Inflammatory macrophage treated with lipopolysaccharide for 1 hour (primary cell): Measurements from ENCODE around the gene SPSB1.

Experiments
- DNase-seq, 2 donors: peaks; one replicate each; pipeline ENCODE4 v3.0.0-alpha.2; 2020 to 2022

Gene SPSB1

DNA sequence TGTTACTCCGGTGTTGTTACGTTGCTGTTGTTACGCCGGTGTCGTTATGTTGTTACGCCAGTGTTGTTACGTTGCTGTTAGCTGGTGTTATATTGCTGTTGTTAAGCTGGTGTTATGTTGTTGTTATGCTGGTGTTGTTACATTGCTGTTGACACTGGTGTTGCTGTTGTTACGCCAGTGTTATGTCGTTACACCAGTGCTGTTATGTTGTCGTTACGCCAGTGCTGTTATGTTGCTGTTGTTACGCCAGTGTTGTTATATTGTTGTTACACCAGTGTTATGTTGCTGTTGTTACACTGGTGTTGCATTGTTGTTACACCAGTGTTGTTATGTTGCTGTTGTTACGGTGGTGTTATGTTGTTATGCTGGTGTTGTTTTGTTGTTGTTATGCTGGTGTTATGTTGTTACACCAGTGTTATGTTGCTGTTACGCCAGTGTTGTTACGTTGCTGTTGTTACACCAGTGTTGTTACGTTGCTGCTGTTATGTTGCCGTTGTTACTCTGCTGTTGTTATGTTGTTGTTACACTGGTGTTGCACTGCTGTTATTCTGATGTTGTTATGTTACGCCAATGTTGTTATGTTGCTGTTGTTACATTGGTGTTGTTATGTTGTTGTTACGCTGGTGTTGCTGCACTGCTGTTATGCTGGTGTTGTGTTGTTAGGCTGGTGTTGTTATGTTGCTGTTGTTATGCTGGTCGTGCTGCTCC lies 32.5 kb upstream of the SPSB1 start:
- no peak for DNase-seq

DNA sequence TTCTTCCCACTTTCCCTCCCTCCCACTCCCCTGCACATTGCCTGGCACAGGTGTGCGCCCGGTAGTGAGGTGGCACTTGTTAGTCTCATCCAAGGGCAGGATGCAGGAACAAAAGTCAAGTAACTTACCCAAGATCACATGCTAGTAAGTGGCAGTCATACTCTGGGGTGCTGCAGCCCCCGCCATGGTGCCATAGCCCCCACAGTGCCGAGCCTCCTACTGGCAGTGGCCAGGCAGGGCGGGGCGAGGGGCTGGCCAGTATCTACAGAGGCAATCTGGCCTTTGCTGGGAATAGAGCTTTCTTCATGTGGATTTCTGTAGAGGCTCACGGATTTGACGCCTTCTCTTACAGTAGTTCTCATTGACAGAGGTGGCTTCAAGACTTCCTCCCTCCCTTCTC lies 31.2 kb upstream of the SPSB1 start:
- DNase-seq, result no peak

DNA sequence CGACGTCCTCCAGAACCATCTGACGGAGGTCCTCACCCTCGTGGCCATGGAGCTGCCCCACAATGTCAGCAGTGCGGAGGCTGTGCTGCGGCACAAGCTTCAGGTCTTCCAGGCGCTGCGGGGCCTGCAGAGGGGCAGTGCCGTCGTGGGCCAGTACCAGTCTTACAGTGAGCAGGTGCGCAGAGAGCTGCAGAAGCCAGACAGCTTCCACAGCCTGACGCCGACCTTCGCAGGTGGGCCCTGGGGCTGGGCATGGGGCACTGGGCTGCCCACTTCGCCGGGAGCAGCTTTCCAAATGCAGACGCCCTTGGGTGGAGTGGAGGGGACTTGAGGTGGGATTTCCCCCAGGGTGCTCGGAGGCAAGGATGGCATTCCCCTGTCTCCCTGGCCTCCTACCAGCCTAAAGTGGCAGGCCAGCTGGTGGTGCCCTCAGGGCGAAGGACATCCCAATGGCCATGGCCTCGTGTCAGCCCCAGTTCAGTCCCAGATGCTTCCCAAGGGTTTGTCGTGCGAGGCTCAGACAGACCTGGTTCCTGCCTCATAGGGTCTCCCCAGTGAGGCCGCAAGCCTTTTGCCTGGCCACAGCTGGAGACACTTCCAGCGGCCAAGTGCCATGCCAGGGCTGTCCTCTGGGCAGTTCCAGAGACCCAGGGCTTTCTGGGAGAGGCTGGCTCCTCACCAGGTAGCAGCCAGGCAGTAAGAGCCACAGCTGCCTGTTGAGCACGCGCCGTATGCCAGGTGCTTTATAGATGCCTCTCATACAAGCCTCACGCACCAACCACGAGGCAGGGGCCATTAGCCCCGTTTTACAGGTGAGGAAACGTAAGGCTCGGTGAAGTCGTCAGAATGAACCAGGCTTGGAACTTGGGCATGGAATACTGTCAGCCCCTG lies 30.4 kb upstream of the SPSB1 start:
- no peak for DNase-seq

DNA sequence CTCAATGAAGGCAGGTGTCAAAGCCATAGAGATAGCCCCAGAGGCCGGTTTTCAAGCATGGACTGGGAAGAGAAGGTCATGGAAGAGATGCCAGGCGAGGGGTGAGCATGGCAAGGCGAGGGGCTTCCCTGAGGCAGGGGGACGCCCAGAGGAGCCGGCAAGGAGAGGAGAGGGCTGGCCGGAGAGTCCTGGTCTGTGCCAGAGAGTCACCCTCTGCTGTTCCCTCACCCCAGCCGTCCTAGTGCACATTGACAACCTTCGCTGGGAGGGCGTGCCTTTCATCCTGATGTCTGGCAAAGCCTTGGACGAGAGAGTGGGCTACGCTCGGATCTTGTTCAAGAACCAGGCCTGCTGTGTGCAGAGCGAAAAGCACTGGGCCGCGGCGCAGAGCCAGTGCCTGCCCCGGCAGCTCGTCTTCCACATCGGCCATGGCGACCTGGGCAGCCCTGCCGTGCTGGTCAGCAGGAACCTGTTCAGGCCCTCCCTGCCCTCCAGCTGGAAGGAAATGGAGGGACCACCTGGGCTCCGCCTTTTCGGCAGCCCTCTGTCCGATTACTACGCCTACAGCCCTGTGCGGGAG lies 29.3 kb upstream of the SPSB1 start:
- DNase-seq, result no peak

DNA sequence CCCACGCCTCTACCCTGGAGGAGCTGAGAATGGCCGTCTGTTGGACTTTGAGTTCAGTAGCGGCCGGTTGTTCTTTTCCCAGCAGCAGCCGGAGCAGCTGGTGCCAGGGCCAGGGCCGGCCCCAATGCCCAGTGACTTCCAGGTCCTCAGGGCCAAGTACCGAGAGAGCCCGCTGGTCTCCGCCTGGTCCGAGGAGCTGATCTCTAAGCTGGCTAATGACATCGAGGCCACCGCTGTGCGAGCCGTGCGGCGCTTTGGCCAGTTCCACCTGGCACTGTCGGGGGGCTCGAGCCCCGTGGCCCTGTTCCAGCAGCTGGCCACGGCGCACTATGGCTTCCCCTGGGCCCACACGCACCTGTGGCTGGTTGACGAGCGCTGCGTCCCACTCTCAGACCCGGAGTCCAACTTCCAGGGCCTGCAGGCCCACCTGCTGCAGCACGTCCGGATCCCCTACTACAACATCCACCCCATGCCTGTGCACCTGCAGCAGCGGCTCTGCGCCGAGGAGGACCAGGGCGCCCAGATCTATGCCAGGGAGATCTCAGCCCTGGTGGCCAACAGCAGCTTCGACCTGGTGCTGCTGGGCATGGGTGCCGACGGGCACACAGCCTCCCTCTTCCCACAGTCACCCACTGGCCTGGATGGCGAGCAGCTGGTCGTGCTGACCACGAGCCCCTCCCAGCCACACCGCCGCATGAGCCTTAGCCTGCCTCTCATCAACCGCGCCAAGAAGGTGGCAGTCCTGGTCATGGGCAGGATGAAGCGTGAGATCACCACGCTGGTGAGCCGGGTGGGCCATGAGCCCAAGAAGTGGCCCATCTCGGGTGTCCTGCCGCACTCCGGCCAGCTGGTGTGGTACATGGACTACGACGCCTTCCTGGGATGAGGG lies 28.5 kb upstream of the SPSB1 start:
- DNase-seq, result no peak

DNA sequence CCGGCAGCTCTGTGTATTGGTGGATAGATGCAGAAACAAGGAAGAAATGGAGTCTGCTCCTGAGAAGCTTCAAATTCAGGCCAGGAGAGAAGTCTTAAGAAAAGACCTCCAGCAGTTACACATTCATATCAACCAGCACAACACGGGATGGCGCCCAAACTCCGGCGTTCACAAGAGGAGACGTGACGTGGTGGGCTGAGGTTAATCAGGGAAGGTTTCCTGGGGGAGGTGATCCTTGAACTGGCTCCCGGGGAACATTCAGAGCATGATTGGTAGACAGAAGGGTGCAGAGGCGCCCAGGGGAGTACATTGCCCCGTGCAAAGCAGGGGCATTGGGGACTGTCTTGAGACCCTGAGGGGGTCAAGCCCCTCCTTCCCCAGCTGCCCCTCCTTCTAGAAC lies 27.7 kb upstream of the SPSB1 start:
- no peak for DNase-seq

DNA sequence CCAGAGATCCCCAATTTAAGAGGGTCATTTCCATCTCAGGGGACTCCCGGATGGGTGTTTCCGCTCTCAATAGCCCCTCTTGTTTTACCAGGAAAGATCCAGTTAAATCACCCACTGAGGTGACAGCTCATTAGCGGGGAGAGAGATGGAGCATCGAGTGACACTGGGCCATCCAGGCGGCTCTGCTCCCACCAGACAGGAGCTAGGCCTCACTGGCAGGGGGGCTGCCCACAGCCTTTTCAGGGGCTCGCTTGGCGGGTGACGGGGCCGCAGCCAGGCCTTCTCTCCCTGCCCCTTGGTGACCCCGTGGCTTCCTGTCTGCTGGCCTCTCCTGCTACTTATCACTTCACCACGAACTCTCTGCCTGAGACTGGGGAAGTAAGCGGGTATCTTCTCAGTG lies 26.7 kb upstream of the SPSB1 start:
- no peak for DNase-seq

DNA sequence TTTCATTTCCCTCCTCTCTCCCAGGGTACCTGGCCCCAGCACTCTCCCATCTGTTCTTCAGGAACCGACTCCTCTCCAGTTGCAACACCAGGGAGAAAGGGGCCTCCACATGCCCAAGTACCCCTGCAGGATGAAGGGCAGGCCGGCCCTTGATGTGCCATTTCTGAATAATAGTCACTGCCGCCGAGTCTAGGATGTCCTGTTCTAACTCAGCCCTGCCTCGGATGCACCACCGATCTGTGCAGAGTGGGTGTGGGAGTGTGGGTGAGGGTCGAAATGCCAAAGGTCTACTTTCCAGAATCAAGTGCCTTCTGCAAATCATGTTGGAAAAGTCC lies 25.4 kb upstream of the SPSB1 start:
- no peak for DNase-seq

DNA sequence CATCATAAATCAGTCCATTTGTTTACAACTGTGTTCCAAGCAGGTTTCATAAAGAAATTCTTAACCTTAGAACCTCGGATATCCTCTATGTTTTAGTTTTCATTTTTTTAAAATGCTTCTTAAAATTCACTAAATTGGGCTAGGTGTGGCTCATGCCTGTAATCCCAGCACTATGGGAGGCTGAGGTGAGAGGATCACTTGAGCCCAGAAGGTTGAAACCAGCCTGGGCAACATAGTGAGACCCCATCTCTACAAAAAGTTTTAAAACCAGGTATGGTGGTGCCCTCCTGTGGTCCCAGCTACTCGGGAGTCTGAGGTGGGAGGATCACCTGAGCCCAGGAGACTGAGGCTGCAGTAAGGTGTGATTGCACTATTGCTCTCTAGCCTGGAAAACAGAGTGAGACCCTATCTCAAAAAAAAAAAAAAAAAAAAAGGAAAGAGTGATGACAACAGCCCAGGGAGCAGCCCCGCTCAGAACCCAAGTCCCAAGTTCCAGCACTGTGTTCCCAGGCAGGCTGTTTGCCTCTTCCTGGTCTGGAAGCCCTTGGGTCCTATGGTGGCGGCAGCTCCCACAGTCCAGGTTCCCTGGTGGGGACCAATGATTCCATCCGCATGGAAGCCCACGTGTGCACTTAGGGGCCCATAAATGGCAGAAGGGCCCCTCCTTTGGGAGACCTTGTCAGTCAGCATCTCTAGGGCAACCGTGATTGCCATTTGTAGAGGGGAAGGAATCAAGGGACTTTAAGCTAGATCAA lies 24.7 kb upstream of the SPSB1 start:
- DNase-seq, result no peak

DNA sequence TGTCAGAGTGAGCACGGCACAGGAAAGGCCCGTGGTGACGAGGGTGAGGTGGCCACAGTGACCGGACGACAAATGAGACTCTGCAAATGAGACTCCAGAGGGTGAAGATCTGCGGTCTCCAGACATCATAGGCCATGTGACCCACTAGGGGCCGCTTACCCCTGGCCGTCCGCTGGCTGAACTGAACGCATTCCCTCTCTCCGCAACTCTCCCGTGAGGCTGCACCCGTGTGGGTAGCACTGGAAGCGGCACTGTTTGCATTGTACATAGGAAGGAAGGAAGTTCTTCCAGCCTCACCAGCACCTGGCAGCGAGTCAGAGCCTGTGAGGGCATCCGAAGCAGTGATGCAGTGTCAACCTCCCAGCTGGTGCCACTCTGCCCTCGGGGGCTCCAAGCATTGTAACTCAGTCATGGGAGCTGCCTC lies 23.6 kb upstream of the SPSB1 start:
- no peak for DNase-seq

DNA sequence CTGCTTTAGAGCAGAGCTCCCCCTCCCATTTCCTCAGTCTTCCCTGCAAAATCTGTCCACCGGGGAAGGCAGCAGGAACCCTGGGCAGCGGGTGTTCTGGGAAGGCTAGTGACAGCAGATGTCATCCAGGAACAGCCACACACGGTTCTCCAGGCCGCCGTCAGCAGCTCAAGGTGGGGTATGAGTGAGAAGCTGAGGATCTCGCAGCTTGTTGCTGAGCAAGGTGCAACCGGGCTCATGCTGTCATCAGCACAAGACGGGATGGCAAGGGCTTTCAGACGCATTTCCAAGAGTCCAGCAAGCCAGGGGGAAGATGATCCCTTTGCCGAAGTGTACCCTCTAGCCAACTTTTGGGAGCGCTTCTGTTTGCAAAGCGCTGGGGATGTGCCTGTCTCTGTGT lies 23.0 kb upstream of the SPSB1 start:
- no peak for DNase-seq

DNA sequence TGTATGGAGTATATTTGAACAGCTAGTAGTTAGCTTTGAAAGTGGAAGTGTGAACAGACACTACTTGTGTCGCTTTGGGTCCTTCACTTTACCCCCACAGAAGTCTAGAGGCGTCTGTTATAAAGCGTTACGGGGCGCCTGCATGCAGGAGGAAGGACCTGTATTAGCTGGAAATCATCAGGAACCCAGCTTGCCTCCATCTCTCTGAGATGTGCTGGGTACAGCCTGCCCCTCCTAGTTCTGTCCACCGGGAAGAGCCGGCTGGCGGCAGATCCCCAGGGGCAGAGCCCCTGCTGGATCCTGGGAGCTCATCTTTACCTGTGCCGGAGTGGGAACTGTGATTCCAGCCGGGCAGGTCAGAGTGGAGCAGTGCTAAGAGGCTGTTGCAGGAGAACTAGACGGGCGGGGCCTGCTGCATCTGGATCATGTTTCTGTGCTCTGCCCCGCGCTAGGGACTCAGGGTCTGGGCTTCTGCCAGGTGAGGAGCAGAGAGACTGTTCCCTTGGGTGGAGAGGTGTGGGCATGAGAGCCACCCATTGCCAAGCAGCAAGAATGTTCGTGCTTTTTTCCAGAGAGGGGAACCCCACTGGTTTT lies 22.3 kb upstream of the SPSB1 start:
- no peak for DNase-seq

DNA sequence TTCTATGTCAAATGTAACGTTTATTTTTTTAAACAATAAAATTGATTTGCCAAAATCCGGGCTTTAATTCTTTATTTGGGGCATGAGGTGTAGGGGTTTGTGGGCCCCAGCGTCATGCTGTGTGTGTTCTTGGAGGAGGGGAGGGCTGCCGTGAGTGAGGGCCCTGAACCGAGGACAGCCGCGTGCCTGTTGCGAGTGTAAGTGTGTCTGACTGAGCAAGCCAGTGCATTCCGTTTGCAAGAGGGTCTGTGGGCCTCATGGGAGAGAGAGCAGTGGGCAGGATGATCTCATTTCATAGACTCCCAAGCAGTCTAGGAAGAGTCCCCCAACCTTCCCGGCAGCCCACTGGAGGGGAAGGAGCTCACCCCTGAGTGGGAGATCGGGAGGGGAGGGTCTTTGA lies 21.4 kb upstream of the SPSB1 start:
- no peak for DNase-seq

DNA sequence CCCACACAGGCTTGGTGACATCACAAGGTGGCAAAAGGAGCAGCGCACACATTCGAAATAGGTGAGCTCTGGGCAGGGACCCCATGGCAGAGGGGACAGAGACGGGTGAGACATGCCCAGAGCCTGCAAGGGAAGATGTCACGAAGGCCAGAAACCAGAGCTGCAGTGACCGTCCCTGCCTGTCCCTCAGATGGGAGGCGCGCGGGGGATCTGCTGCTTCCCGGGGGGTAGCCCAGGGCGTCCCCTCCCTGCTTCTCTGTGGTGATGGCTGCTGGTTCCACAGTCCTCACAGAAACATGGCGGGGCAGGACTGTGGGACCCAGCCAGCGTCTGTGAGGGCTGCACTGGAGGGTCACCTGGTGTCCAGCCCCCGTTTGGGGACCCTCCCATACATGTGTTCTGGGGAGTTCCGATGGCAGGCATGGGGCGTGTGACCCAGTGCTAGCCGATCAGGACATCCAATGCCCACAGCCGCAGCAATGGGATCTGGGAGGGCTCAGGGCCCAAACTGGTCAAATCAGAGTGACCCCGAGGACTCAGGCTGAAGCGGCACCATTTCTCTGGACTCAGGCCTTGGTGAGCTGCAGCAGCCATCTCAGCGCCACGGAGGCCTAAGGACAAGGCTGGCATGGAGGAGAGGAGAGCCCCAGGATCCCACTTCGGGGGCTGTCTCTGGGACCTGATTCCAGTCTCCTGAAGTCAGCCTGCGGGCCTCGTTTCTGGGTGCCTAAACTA lies 20.7 kb upstream of the SPSB1 start:
- no peak for DNase-seq

DNA sequence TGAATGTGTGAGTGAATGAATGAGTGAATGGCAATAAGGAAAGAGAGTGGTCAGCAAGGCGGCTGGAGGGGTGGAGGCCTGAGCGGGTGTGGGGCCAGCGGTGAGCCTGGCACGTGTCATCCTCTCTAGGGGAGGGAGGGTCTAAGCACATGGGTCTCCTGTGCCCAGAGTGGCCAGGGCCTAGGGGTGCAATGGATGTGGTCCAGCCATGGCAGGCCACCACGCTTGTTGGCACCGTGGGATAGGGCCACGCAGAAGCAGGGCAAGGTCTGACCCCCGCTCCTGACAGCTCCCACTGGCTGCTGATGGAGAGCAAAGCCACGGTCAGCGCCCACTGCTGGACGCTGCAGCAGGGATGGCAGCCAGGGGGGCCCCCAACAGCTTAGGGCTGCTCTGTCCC lies 19.5 kb upstream of the SPSB1 start:
- no peak for DNase-seq

DNA sequence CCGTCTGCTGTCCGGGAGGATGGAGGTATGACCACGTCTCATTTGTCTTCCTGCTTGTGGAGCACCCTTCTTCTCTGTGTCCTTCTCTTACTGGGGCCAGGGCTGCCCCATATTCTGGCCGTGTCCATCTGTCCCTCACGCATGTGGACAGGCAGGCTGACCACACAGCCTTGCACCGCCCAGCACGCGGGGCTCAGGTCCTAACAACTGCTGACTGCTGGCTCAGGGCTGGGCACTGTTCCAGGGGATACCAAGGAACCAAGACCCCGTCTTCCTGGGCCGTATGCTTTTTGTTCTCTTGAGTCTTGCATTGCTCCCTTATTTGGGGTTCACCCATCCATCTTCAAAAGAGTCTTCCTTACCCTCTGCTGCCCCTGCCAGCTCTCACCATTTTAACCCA lies 17.5 kb upstream of the SPSB1 start:
- no peak for DNase-seq

DNA sequence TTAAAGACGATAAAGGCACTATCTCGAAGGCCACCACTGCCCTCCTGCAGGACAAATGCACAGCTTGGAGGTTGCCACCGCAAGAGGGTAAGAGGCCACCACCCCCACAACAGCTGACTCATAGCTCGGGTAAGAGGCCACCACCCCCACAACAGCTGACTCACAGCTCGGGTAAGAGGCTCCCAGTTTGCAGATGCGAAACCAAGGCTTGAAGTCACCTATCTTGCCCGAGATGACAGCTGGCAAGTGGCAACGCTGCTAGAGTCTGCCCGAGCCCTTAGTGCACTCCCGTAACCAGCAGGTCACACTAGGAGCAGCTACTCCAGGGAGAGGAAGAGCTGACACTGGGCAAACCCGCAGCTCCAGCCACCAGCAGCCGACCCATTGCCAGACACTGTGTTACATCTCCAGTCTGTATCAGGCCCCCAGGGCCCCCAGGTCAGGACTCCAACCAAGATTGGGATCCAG lies 17.1 kb upstream of the SPSB1 start:
- DNase-seq, result peak; percentile 96

DNA sequence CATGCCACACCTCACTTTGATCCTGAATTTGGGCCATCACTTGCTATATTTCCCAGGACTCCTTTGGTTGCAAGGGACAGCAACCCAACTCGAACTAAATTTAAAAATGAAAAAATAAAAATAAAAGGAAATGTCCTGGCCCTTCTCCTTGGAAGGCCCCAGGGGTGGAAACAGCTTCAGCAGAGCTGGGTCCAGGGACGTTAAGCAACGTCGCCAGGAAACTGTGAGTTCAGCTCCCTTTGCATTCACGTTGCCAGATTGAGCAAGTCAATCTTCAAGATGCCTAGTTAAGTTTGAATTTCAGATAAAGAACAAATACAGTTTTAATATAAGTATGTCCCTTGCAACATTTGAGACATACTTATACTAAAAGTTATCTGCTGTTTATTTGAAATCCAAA lies 14.6 kb upstream of the SPSB1 start:
- no peak for DNase-seq

DNA sequence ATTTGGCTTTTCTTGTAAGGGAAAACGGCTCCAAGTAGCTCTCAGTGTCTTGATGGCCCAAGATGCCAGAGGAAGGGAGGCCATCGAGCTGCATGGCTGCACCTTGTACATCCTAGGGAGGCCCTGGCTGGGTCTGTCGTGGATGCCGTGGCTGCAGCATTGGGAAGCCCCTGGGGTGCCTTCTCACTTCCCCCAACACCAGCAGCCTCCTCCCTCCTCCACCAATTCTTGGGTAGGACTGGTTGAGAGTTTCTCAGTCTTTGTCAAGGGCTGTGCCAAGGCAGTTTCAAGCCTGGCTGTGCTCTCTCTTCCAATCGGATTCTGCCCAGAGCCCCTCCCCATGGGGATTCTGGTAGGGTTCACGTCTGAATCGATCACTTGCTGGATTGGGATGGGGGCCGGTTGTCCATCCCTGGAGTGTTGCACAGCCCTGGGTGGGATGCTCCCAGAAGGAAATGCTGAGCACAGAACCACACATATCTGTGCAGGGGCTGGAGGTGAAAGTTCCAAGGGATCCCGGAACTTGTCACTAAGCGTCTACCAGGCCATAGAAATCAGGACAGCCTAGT lies 14.0 kb upstream of the SPSB1 start:
- no peak for DNase-seq

DNA sequence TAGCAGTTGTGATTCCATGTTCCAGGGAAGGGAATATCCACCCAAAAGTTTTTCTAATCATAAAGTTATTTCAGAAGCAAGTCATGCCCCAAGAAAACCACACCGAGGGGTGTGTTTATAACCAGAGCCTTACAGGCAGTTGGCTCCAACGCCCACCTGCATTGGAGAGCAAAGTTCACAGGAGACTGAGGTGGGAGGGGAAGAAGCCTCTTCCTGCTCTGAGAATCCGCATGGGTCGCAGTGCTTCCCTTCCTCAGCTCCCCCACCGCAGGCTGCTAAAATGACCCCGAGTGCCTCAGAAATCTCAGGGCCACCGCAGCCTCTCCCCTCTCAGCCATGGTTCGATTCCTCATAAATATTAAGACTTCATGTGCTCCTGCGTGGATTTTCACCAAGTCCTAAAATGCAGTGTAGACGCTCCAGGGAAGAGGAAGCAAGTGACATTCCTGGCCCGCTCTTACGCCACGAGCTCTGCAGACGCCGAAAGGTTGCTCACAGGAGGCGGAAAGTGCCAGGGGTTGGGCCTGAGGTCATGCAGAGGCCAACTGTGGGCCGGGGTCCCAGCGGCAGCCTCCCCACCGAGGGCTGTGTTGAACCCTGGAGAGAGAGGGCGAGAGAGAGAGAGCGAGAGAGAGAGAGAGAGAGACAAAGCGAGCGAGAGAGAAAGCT lies 13.4 kb upstream of the SPSB1 start:
- peak; percentile 68 to 89 for DNase-seq
